SJSA1 (cell line): ENCODE data around the gene POU6F2. TPM values are rescaled to one million over a fixed set of nuclear protein-coding genes. Genes with fewer than 3 reads are reported as not detected.

ENCODE experiments used
- DNase-seq, 2 experiments: peaks; one replicate each; pipeline ENCODE4 v3.0.0-alpha.2; 2015 to 2020; ENCODE audit warnings: low spot score in 2 of 2, low read depth in 1 of 2
- H3K27ac ChIP-seq: fragments of 250-450 bp; sonication (Bioruptor Pico); 2 replicates; pipeline ENCODE4 v1.5.1; 2020; ENCODE audit warnings: mild to moderate bottlenecking, moderate library complexity
- H3K27me3 ChIP-seq: fragments of 250-450 bp; sonication (Bioruptor Pico); replicated peaks from 2 replicates; pipeline ENCODE4 v1.5.1; 2020; ENCODE audit warnings: mild to moderate bottlenecking, moderate library complexity
- H3K36me3 ChIP-seq: fragments of 250-450 bp; sonication (Bioruptor Pico); 2 replicates; pipeline ENCODE4 v1.5.1; 2020; ENCODE audit warnings: mild to moderate bottlenecking
- H3K4me1 ChIP-seq: fragments of 250-450 bp; sonication (Bioruptor Pico); replicated peaks from 2 replicates; pipeline ENCODE4 v1.6.1; 2021; ENCODE audit warnings: mild to moderate bottlenecking
- H3K4me3 ChIP-seq: fragments of 250-450 bp; sonication (Bioruptor Pico); 2 replicates; pipeline ENCODE4 v1.5.1; 2020; ENCODE audit warnings: mild to moderate bottlenecking
- H3K9me3 ChIP-seq: fragments of 250-450 bp; sonication (Bioruptor Pico); replicated peaks from 2 replicates; pipeline ENCODE4 v1.5.1; 2020; ENCODE audit warnings: mild to moderate bottlenecking
- total RNA-seq: library from RNA; depleted of rRNA; stranded (reverse); fragments of >200 nt; shearing (Covaris generic); gene quantifications from 2 replicates; pipeline ENCODE4 v1.2.3, GENCODE V29; 2014

POU6F2 gene
- total RNA-seq, 1 experiment from 2014 or later, result not detected

GRCh38 chr7:39088730-39089593, 111.3 kb downstream of the POU6F2 start:
- no peaks in the 10 kb centered on the region for H3K4me1 ChIP-seq
- H3K27ac ChIP-seq, result no peak overlapping the region
- H3K4me3 ChIP-seq, result no peak overlapping the region
- no peaks in the 10 kb centered on the region for H3K36me3 ChIP-seq
- no peak for DNase-seq
- H3K9me3 ChIP-seq, result no peaks in the 10 kb centered on the region
- H3K27me3 ChIP-seq, result no peaks in the 10 kb centered on the region

- DNase-seq, result no peak
- H3K27ac ChIP-seq, result no peak overlapping the region
- H3K4me1 ChIP-seq, result no peaks in the 10 kb centered on the region
- no peaks in the 10 kb centered on the region for H3K36me3 ChIP-seq
- no peak overlapping the region for H3K4me3 ChIP-seq
- no peaks in the 10 kb centered on the region for H3K27me3 ChIP-seq
- no peaks in the 10 kb centered on the region for H3K9me3 ChIP-seq
Measured at GRCh38 chr7:39091145-39091544, 113.4 kb downstream of the POU6F2 start.

GRCh38 chr7:39091774-39092173, 114.1 kb downstream of the POU6F2 start:
- no peaks in the 10 kb centered on the region for H3K4me1 ChIP-seq
- H3K27ac ChIP-seq, result no peak overlapping the region
- H3K36me3 ChIP-seq, result no peaks in the 10 kb centered on the region
- DNase-seq, result no peak
- no peak overlapping the region for H3K4me3 ChIP-seq
- H3K9me3 ChIP-seq, result no peaks in the 10 kb centered on the region
- no peaks in the 10 kb centered on the region for H3K27me3 ChIP-seq

DNA sequence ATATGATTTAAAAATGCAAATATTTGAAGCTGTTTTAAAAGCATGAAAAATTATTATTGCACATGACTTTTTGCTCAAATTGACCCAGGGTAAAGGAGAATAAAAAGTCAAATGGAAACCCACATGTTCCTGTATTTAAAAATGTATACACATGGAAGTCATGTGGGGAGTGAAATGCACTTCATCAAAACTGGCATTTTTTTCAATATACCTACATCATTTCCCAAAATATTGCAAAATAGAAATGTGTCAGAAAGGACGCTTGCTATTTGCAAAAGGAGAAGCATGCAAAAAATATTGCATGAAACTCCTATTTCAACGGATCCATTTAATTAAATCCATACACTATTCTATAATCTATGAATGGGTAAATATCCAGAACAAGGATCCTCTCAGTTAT, 117.0 kb downstream of the POU6F2 start:
- no peak for DNase-seq
- Histone ChIP-seq H3K4me1 (no peaks in the 10 kb centered on the region), H3K9me3 (no peaks in the 10 kb centered on the region), H3K27me3 (no peaks in the 10 kb centered on the region), H3K36me3 (no peaks in the 10 kb centered on the region), H3K4me3 (no peak overlapping the region), H3K27ac (no peak overlapping the region)

GRCh38 chr7:39095875-39096619, 118.3 kb downstream of the POU6F2 start:
- Histone ChIP-seq H3K27me3 (no peaks in the 10 kb centered on the region), H3K4me3 (no peak overlapping the region), H3K27ac (no peak overlapping the region), H3K4me1 (no peaks in the 10 kb centered on the region), H3K36me3 (no peaks in the 10 kb centered on the region), H3K9me3 (no peaks in the 10 kb centered on the region)
- no peak for DNase-seq

DNA sequence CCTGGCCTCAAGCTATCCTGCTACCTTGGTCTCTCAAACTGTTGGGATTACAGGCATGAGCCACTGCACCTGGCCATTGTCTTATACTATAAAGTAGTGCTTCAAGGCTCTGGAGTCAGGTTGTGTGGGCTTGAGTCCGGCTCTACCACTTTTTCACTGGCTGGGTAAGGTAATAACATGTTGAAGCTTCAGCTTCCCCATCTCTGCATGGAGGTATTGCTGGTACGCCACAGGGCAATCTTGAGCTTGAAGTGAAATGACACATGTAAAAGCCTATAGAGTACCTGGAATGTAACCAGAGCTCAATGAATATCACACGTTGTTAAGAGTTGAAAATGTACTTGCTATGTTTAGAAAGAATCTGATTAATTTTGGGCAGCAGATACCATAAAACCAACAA, 120.8 kb downstream of the POU6F2 start:
- Histone ChIP-seq H3K9me3 (no peaks in the 10 kb centered on the region), H3K4me3 (no peak overlapping the region), H3K36me3 (no peaks in the 10 kb centered on the region), H3K4me1 (no peaks in the 10 kb centered on the region), H3K27ac (no peak overlapping the region), H3K27me3 (no peaks in the 10 kb centered on the region)
- no peak for DNase-seq

GRCh38 chr7:39099146-39099545, 121.4 kb downstream of the POU6F2 start:
- H3K36me3 ChIP-seq, result no peaks in the 10 kb centered on the region
- DNase-seq, result no peak
- H3K27me3 ChIP-seq, result no peaks in the 10 kb centered on the region
- no peak overlapping the region for H3K27ac ChIP-seq
- H3K9me3 ChIP-seq, result no peaks in the 10 kb centered on the region
- H3K4me3 ChIP-seq, result no peak overlapping the region
- H3K4me1 ChIP-seq, result no peaks in the 10 kb centered on the region

DNA sequence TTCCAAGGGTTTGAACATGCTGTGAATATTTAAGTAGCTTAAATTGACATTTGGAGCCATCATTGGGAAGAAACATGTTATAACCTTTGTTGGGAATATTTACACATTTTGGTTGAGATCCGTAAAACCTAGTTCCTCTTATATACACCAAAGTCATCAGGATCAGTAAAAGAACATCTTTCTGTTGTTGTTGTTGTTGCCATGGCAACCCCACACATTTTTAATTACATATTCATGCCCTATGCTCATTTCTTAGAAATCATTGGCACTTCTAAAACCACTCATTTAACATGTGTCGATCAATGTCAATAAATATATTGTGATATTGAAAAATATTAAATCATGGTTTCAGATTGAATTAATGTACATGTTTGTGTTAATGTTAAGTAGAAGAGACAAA, 122.6 kb downstream of the POU6F2 start:
- Histone ChIP-seq H3K27ac (no peak overlapping the region), H3K9me3 (no peaks in the 10 kb centered on the region), H3K27me3 (no peaks in the 10 kb centered on the region), H3K36me3 (no peaks in the 10 kb centered on the region), H3K4me3 (no peak overlapping the region), H3K4me1 (no peaks in the 10 kb centered on the region)
- no peak for DNase-seq

DNA sequence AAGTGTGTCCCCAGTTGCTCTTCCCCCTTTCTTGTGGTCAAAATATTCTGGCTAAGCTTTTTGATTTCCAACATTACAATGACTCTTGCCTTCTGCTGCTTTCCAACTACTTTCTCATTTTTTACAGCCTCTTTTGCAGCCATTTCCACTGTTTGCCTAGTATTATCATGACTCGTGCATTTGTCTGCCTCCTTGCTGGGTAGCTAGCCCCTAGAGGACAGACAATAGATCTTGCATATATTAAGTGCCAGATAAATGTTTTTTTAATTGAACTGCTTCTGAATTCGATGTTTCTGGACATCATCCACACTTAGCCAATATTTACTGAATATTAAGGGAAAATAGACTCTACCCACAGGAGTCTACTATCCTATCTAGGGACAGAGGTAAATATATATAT, 124.5 kb downstream of the POU6F2 start:
- no peak for DNase-seq
- Histone ChIP-seq H3K4me1 (no peaks in the 10 kb centered on the region), H3K27ac (no peak overlapping the region), H3K36me3 (no peaks in the 10 kb centered on the region), H3K27me3 (no peaks in the 10 kb centered on the region), H3K9me3 (no peaks in the 10 kb centered on the region), H3K4me3 (no peak overlapping the region)

GRCh38 chr7:39105720-39106119, 128.0 kb downstream of the POU6F2 start:
- Histone ChIP-seq H3K36me3 (no peaks in the 10 kb centered on the region), H3K27me3 (no peaks in the 10 kb centered on the region), H3K4me1 (no peaks in the 10 kb centered on the region), H3K27ac (no peak overlapping the region), H3K4me3 (no peak overlapping the region), H3K9me3 (no peaks in the 10 kb centered on the region)
- no peak for DNase-seq

DNA sequence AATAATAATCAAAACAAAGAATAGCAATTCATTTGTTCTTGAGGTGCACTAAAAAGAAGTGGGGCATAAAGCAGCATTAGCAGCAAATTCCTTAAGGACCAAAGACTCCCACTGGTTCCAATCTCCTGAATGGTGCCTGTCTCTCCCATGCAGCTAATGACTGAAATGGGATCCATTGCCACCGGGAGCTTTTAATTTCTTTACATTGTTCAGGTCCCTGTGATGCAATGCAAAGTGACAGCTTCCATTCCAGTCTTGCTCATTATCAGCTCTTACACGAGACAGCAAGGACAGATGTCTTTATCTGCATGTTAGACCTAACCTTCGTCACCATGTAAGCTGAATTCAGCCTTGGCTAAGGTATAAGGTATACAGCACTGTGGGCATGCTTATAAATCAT, 148.1 kb downstream of the POU6F2 start:
- DNase-seq, result no peak
- no peak overlapping the region for H3K4me3 ChIP-seq

DNA sequence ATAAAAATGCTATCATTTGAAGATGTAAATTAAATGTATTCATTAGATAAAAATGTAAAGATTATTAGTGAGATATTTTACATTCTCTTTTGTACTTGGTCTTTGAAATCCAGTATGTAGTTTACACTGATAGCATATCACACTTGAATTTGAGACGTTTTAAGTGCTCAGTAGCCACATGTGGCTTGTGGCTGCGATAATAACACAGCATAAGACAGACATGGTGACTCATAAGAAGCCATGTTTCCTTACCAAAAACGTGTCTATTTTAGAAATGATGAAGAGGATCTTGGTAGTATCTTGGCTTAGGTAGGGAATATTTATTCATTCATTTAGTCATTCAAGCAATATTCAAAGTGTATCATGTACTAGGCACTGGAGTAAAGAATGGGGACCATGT, 149.3 kb downstream of the POU6F2 start:
- no peaks in the 10 kb centered on the region for H3K27me3 ChIP-seq
- H3K27ac ChIP-seq, result no peak overlapping the region
- H3K4me1 ChIP-seq, result no peaks in the 10 kb centered on the region
- DNase-seq, result no peak
- H3K9me3 ChIP-seq, result no peaks in the 10 kb centered on the region
- no peaks in the 10 kb centered on the region for H3K36me3 ChIP-seq
- no peak overlapping the region for H3K4me3 ChIP-seq

More for the DNA sequence above, 148.1 kb downstream of the POU6F2 start:
- H3K27ac ChIP-seq, result no peak overlapping the region
- H3K9me3 ChIP-seq, result no peaks in the 10 kb centered on the region
- H3K27me3 ChIP-seq, result no peaks in the 10 kb centered on the region
- H3K4me1 ChIP-seq, result no peaks in the 10 kb centered on the region
- H3K36me3 ChIP-seq, result no peaks in the 10 kb centered on the region

DNA sequence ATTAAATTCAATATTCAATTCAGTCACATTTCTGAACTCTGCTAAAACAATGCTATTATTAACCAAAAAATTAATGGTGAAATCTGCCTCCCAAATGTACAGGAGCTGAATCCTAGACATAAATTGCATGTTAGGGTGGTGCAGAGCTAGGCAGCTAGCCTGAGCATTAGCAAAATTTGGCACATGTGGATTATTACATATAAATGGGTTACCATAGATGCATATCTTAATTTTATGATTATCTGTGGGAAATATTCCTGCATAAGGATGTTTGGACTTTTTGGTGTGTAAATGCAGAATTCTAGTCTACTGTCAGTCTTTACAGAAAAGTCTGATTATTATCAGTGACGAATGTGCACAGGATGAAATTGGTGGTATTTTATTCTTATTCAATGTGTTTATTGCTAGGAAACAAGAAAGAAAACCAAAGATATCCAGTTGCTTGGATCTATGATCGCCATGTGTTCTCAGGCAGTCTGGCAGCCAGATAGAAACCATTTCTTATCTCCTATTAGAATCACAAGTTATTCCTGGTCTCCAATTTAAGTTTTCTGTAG, 150.7 kb downstream of the POU6F2 start:
- H3K9me3 ChIP-seq, result no peaks in the 10 kb centered on the region
- DNase-seq, result no peak
- H3K4me3 ChIP-seq, result no peak overlapping the region
- no peak overlapping the region for H3K27ac ChIP-seq
- no peaks in the 10 kb centered on the region for H3K4me1 ChIP-seq
- no peaks in the 10 kb centered on the region for H3K36me3 ChIP-seq
- no peaks in the 10 kb centered on the region for H3K27me3 ChIP-seq

GRCh38 chr7:39130274-39130673, 152.6 kb downstream of the POU6F2 start:
- H3K4me1 ChIP-seq, result no peaks in the 10 kb centered on the region
- no peak for DNase-seq
- H3K4me3 ChIP-seq, result no peak overlapping the region
- no peaks in the 10 kb centered on the region for H3K36me3 ChIP-seq
- no peaks in the 10 kb centered on the region for H3K9me3 ChIP-seq
- H3K27me3 ChIP-seq, result no peaks in the 10 kb centered on the region
- H3K27ac ChIP-seq, result no peak overlapping the region
